OCI-LY3 (cell line): Measurements from ENCODE around the gene VPS72.

Experiments used
- EZH2phosphoT487 ChIP-seq: fragments of 200-600 bp; shearing (Covaris generic); IDR thresholded peaks from 2 replicates; pipeline ENCODE4 v1.6.1; 2018; ENCODE audit warnings: antibody characterized with exemption, mixed run types, low read depth
- TF ChIP-seq, protein P1 (sequence below): fragments of 200-600, 300-600 bp; sonication (generic); IDR thresholded peaks from 2 replicates; pipeline ENCODE4 v1.5.1; 2014; ENCODE audit warnings: antibody characterized with exemption, low read length, low read depth

DNA sequence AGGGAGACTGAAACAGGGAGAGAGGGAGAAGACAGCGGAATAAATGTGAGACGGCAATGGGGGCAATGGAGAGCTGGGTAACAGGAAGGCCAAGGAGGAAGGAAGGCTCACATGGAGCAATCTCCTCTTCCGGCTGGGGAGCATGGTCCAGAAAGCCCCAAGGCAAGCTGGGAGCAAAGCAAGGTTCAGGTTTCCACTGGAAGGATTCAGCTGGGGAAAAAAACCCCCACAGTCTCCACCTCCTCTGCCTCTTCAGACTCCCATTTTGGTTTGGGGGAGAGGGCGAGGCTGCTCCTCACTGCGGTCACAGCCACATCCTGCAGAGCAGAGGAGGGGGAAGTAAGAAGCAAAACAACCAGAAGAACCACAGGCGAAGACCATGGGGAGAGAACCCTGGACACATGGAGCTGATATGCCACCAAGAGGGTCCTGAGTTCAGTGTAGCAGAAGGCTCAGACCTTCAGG, 32.9 kb downstream of the VPS72 start:
- TF ChIP-seq, protein P1, sequence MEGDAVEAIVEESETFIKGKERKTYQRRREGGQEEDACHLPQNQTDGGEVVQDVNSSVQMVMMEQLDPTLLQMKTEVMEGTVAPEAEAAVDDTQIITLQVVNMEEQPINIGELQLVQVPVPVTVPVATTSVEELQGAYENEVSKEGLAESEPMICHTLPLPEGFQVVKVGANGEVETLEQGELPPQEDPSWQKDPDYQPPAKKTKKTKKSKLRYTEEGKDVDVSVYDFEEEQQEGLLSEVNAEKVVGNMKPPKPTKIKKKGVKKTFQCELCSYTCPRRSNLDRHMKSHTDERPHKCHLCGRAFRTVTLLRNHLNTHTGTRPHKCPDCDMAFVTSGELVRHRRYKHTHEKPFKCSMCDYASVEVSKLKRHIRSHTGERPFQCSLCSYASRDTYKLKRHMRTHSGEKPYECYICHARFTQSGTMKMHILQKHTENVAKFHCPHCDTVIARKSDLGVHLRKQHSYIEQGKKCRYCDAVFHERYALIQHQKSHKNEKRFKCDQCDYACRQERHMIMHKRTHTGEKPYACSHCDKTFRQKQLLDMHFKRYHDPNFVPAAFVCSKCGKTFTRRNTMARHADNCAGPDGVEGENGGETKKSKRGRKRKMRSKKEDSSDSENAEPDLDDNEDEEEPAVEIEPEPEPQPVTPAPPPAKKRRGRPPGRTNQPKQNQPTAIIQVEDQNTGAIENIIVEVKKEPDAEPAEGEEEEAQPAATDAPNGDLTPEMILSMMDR: no peak
- no peak for TF ChIP-seq EZH2phosphoT487
